Pancreas (tissue), 10 donors: Measurements from ENCODE around the gene SLC39A10. TPM values are rescaled to one million over a fixed set of nuclear protein-coding genes. Genes with fewer than 3 reads are reported as not detected.

Experiments used
- ATAC-seq, 4 donors: fragments of 200-7000 bp; cut with Tn5 transposase; one replicate each; pipeline versions ENCODE4 v1.8.0 to v1.9.1; 2020; ENCODE audit warnings: mild to moderate bottlenecking in 4 of 4, moderate library complexity in 4 of 4
- DNase-seq, 6 donors: peaks; one replicate each; pipeline ENCODE4 v3.0.0-alpha.2; 2020
- FAIRE-seq: peaks from 2 replicates; lab custom pipeline; 2012; peaks lifted over from hg19 to GRCh38; lab: Jason Lieb, UNC
- H3K27ac ChIP-seq, 4 donors: fragments of 200-600 bp; sonication (generic); 1 replicate in 3 of 4; 2 replicates in 1 of 4; pipeline versions ENCODE4 v1.5.0 to v1.8.0; 2020
- H3K27me3 ChIP-seq, 4 donors: fragments of 200-600 bp; one replicate each; pipeline ENCODE4 v1.8.0; 2021
- H3K36me3 ChIP-seq, 3 donors: fragments of 200-600 bp; sonication (generic) in 1 of 3; one replicate each; pipeline versions ENCODE4 v1.5.0 to v1.8.0; 2020 to 2021
- H3K4me1 ChIP-seq, 3 donors: fragments of 200-600 bp; one replicate each; pipeline ENCODE4 v1.8.0; 2021
- H3K4me3 ChIP-seq, 4 donors: fragments of 200-600 bp; sonication (generic) in 2 of 4; one replicate each; pipeline versions ENCODE4 v1.5.0 to v1.8.0; 2020 to 2021
- H3K9me3 ChIP-seq, 4 donors: fragments of 200-600 bp; one replicate each; pipeline ENCODE4 v1.8.0; 2021
- WGBS, 2 donors: extraction: QIAGEN DNeasy Blood & Tissue Kit; methylation state at CpG; one replicate each; pipeline ENCODE4 v1.1.7; 2013; 5-methylcytosine and 5-hydroxymethylcytosine counted together
- intact Hi-C, 3 donors: fragments of 100-400 bp; cut with DNase I; formaldehyde crosslinking; loops; one replicate each; pipeline versions ENCODE4 v1.11.1 to v1.14.2; 2022
- polyA plus RNA-seq, 2 donors: library from polyadenylated mRNA; stranded (reverse); fragments of 200-250 nt; gene quantifications; one replicate each; pipeline ENCODE4 v1.2.3, GENCODE V29; 2013
- total RNA-seq, 6 donors: library from RNA; stranded (reverse); fragmentation: NEBNext Ultra II Directional in 4 of 6; extraction: Animal tissue kit (Norgen Biotek cat#: 25700) in 4 of 6; gene quantifications; one replicate each; pipeline versions ENCODE4 v1.2.1 to v1.2.4, GENCODE V29; 2021 to 2023
- TF ChIP-seq, protein P1 (sequence below), 4 donors: fragments of 200-600 bp; sonication (generic) in 3 of 4; IDR thresholded peaks; one replicate each; pipeline versions ENCODE4 v1.5.0 to v1.8.0; 2021; ENCODE audit warnings: antibody characterized with exemption in 4 of 4
- donor health status: healthy with polysubstance abuse.
- donor health status: DM: no; HTN: no; CAD: no; lungs with moderate emphysema.
- donor health status: DM: no; HTN: no; CAD: no.
- donor health status: control.
- donor health status: control.
- donor health status: Bipolar disorder and iron deficiency.
- donor health status: DM: yes; HTN: yes; CAD: no.
- donor health status: DM: no; HTN: no; CAD: no.
- donor health status: DM: no; HTN: no; CAD: no.
- donor health status: DM: yes; HTN: yes; CAD: no.

The SLC39A10 gene
- total and polyA plus RNA-seq, 8 donors: 6.3 to 17.3 (median 10.9) TPM

GRCh38 chr2:195613922-195614321, 43.1 kb upstream of the SLC39A10 start:
- Histone ChIP-seq H3K4me3 (peak overlapping the region in 1 of 4 donors; percentile 17), H3K27me3 (no peaks in the 10 kb centered on the region), H3K36me3 (no peaks in the 10 kb centered on the region), H3K4me1 (no peaks in the 10 kb centered on the region), H3K27ac (peak overlapping the region in 2 of 4 donors; percentile 20 to 50), H3K9me3 (no peaks in the 10 kb centered on the region)
- TF ChIP-seq, protein P1, sequence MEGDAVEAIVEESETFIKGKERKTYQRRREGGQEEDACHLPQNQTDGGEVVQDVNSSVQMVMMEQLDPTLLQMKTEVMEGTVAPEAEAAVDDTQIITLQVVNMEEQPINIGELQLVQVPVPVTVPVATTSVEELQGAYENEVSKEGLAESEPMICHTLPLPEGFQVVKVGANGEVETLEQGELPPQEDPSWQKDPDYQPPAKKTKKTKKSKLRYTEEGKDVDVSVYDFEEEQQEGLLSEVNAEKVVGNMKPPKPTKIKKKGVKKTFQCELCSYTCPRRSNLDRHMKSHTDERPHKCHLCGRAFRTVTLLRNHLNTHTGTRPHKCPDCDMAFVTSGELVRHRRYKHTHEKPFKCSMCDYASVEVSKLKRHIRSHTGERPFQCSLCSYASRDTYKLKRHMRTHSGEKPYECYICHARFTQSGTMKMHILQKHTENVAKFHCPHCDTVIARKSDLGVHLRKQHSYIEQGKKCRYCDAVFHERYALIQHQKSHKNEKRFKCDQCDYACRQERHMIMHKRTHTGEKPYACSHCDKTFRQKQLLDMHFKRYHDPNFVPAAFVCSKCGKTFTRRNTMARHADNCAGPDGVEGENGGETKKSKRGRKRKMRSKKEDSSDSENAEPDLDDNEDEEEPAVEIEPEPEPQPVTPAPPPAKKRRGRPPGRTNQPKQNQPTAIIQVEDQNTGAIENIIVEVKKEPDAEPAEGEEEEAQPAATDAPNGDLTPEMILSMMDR (IDR thresholded peaks at IDR 0.05): no peak
- intact Hi-C loops: no loop called here
- 41 to 51% methylated on average over 2 of the region's 2 CpGs for WGBS, 2 donors
- DNase-seq (no peak), ATAC-seq (peak in 3 of 4 donors; percentile 13 to 66 (median 47)), FAIRE-seq (no peak)

GRCh38 chr2:195619590-195619989, 37.4 kb upstream of the SLC39A10 start:
- ATAC-seq (no peak), DNase-seq (no peak), FAIRE-seq (no peak)
- Histone ChIP-seq H3K4me1 (no peaks in the 10 kb centered on the region), H3K4me3 (no peak overlapping the region), H3K36me3 (no peaks in the 10 kb centered on the region), H3K27ac (no peak overlapping the region), H3K27me3 (no peaks in the 10 kb centered on the region), H3K9me3 (no peaks in the 10 kb centered on the region)
- TF ChIP-seq, protein P1 (IDR thresholded peaks at IDR 0.05): no peak
- WGBS, 2 donors: 95 to 97% methylated on average over 3 of the region's 3 CpGs
- intact Hi-C loops: no loop called here

DNA sequence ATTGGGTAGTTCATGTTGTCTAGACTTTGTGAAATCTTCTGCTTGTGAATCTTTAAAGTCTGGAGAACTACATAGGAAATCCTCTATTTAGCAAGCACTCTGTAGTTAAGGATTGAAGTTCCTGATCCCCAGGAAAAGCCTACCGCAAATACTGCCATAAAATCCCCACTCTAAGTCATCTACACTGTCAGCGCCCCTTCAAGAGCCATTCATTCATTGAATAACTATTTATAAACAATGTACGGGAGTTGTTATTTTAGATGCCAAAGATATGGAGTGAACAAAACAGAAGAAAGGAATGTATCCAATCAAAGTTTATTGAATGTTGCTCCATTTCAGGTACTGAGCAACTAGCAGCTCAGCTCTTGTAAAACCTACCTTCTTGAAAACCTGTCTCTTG, 36.5 kb upstream of the SLC39A10 start:
- no peaks in the 10 kb centered on the region for H3K36me3 ChIP-seq
- TF ChIP-seq, protein P1 (IDR thresholded peaks at IDR 0.05): no peak
- 70 to 84% methylated on average over 3 of the region's 3 CpGs for WGBS, 2 donors
- no peaks in the 10 kb centered on the region for H3K9me3 ChIP-seq
- no peak overlapping the region for H3K27ac ChIP-seq
- DNase-seq (no peak), FAIRE-seq (no peak), ATAC-seq (no peak)
- intact Hi-C loops: no loop called here
- no peaks in the 10 kb centered on the region for H3K4me1 ChIP-seq
- H3K4me3 ChIP-seq: no peak overlapping the region
- no peaks in the 10 kb centered on the region for H3K27me3 ChIP-seq

DNA sequence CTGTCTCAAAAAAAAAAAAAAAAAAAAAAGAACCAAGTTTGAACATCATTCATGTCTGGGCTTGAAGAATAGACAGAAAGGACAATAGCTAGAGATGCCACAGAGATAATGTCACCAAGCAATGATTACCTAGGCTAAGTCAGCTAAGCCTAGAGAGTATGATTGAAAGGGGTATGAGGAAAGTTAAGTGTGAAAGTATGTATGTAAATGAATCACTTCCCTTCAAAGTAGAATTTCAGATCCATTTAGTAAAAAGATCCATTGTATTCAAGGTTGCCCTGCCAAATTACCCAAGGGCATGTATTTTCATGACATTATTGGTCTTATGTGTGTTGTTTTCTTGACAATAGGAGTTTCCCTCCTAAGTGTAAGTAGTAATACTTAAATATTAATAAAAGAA, 34.1 kb upstream of the SLC39A10 start:
- FAIRE-seq (no peak), ATAC-seq (no peak), DNase-seq (no peak)
- intact Hi-C loops: no loop called here
- Histone ChIP-seq H3K4me3 (no peak overlapping the region), H3K27ac (no peak overlapping the region), H3K4me1 (no peaks in the 10 kb centered on the region), H3K27me3 (no peaks in the 10 kb centered on the region), H3K9me3 (no peaks in the 10 kb centered on the region), H3K36me3 (no peaks in the 10 kb centered on the region)
- TF ChIP-seq, protein P1 (IDR thresholded peaks at IDR 0.05): no peak

DNA sequence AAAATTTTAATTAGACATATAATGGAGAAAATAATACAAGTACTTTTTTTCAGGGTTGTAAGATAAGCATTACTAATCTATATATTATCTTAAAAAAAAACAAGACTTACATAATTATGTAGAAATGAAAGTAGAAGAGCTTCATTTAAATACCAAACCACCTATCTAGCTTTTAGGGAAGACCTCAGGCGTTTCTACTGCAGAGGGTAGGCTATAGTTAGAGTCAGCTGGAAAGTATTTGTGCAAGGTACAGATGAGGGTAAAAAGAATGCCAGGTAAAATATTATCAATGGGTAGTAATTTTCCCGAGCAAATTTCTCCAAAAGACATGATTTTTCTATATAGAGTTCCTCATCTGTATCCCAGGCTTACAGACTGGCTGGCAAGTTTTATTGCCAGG, 30.5 kb upstream of the SLC39A10 start:
- H3K4me1 ChIP-seq: no peaks in the 10 kb centered on the region
- 68 to 84% methylated on average over 2 of the region's 2 CpGs for WGBS, 2 donors
- no peaks in the 10 kb centered on the region for H3K9me3 ChIP-seq
- FAIRE-seq (no peak), DNase-seq (no peak), ATAC-seq (no peak)
- intact Hi-C loops: no loop called here
- H3K27ac ChIP-seq: no peak overlapping the region
- H3K36me3 ChIP-seq: no peaks in the 10 kb centered on the region
- no peaks in the 10 kb centered on the region for H3K27me3 ChIP-seq
- no peak overlapping the region for H3K4me3 ChIP-seq
- TF ChIP-seq, protein P1 (IDR thresholded peaks at IDR 0.05): no peak
